ENCODE measurements around the gene MAPK8. TPM values are rescaled to one million over a fixed set of nuclear protein-coding genes. Genes with fewer than 3 reads are reported as not detected.

Gene MAPK8
- total and polyA plus RNA-seq, 9 of the 15 experiments (the other 6 are each of a cell fraction or from before 2014, with no cell fraction given), result 6.4 to 159 (median 71.0) TPM

GRCh38 chr10:48480397-48481374 is 174.2 kb downstream of the MAPK8 start (continued):
- no peak for TF ChIP-seq ZBTB34 (CRISPR knock-in tag; IDR thresholded peaks at IDR 0.05)
- TF ChIP-seq PKNOX1 (IDR thresholded peaks at IDR 0.05), result no peak
- no peak; a peak in 1 of 4 replicates for TF ChIP-seq NONO (IDR thresholded peaks at IDR 0.05; ENCODE audit: low read depth in 2 of 2, low read length in 1 of 2)
- TF ChIP-seq DDX20 (tag; IDR thresholded peaks at IDR 0.05; ENCODE audit: low read depth), result no peak
- peak; percentile 34 for TF ChIP-seq ZFX (CRISPR knock-in tag; IDR thresholded peaks at IDR 0.05)
- no peak for TF ChIP-seq KAT2B (IDR thresholded peaks at IDR 0.05; ENCODE audit: low read depth, low read length)
- TF ChIP-seq ZNF239 (CRISPR knock-in tag; IDR thresholded peaks at IDR 0.05), result 0 out of 2 replicates have a peak, but pooled peaks have one; percentile 21
- no peak for TF ChIP-seq CBX8 (IDR thresholded peaks at IDR 0.05; ENCODE audit: borderline replicate concordance, extremely low read depth, low read depth, low read length, poor library complexity, severe bottlenecking)
- no peak for TF ChIP-seq NCOA4 (IDR thresholded peaks at IDR 0.05; ENCODE audit: partially characterized antibody)
- TF ChIP-seq PML (IDR thresholded peaks at IDR 0.05; ENCODE audit: low read length), result no peak
- no peak for TF ChIP-seq E2F6 (IDR thresholded peaks at IDR 0.05; ENCODE audit: borderline replicate concordance in 1 of 2, extremely low read depth in 1 of 2, insufficient read depth in 1 of 2, insufficient read length in 1 of 2, low read depth in 1 of 2, low read length in 1 of 2, poor library complexity in 1 of 2, severe bottlenecking in 1 of 2)
- no peak for TF ChIP-seq ARID4B (CRISPR knock-in tag; IDR thresholded peaks at IDR 0.05)
- TF ChIP-seq ZNF583 (CRISPR knock-in tag; IDR thresholded peaks at IDR 0.05), result peak; percentile 83
- TF ChIP-seq ZBTB12 (CRISPR knock-in tag; IDR thresholded peaks at IDR 0.05), result no peak

Data from K562 (cell line).